Suprapubic skin (tissue), 4 donors: ENCODE data around the gene IGLON5.

ENCODE experiments used
- EP300 ChIP-seq: sonication (generic); formaldehyde crosslinking; IDR thresholded peaks from one replicate; pipeline ENCODE4 v1.6.1; 2017; ENCODE audit warnings: antibody characterized with exemption
- POLR2A ChIP-seq, 2 donors: fragments of 450-650 bp; IDR thresholded peaks; one replicate each; pipeline ENCODE4 v1.6.1; 2017; ENCODE audit warnings: antibody characterized with exemption in 2 of 2, mild to moderate bottlenecking in 2 of 2, moderate library complexity in 2 of 2
- POLR2AphosphoS5 ChIP-seq, 3 donors: sonication (generic); formaldehyde crosslinking; IDR thresholded peaks; one replicate each; pipeline ENCODE4 v1.6.1; 2017; ENCODE audit warnings: antibody characterized with exemption in 3 of 3
- TF ChIP-seq, protein P1 (sequence below), 2 donors: fragments of 200-600 bp in 1 of 2; fragments of 450-650 bp in 1 of 2; sonication (generic) in 1 of 2; IDR thresholded peaks; one replicate each; pipeline ENCODE4 v1.5.1; 2016 to 2019; ENCODE audit warnings: antibody characterized with exemption in 2 of 2, mild to moderate bottlenecking in 1 of 2, moderate library complexity in 1 of 2

DNA sequence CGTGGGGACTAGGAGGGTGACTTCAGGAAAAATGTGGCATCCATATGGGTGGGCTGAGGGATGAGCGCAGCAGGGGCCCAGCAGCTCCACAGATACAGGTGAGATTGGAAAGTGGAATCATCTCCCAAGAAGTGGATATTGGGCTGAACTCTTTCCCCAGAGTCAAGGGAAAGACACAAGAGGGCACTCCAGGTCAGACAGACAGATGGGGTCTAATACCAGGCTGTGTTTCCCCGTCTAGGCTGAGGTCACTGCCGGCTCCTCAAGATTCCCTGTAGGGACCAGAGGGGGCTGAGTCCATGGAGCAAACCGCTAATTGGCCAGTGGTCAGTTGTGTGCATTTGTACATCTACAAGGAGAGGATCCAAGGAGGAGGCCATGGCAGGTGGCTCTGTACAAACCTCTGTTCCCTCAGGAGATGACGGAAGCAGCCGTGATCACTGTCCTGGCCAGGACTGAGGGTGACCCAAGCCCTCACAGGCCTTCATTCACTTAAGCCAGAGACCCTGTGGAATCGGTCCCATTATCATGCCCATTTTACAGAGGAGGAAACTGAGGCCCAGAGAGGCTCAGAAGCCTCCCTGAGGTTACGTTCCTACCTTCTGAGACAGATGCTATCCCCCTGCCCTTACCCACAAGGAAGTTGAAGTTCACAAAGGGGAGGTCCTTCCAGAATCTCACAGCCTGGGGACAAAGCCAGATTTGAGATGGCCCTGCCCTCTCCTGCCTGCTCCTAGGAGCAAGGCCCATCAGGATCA, 14.9 kb upstream of the IGLON5 start:
- TF ChIP-seq POLR2A (IDR thresholded peaks at IDR 0.05) = no peak
- TF ChIP-seq POLR2AphosphoS5 (IDR thresholded peaks at IDR 0.05) = no peak
- TF ChIP-seq, protein P1, sequence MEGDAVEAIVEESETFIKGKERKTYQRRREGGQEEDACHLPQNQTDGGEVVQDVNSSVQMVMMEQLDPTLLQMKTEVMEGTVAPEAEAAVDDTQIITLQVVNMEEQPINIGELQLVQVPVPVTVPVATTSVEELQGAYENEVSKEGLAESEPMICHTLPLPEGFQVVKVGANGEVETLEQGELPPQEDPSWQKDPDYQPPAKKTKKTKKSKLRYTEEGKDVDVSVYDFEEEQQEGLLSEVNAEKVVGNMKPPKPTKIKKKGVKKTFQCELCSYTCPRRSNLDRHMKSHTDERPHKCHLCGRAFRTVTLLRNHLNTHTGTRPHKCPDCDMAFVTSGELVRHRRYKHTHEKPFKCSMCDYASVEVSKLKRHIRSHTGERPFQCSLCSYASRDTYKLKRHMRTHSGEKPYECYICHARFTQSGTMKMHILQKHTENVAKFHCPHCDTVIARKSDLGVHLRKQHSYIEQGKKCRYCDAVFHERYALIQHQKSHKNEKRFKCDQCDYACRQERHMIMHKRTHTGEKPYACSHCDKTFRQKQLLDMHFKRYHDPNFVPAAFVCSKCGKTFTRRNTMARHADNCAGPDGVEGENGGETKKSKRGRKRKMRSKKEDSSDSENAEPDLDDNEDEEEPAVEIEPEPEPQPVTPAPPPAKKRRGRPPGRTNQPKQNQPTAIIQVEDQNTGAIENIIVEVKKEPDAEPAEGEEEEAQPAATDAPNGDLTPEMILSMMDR (IDR thresholded peaks at IDR 0.05) = no peak
- TF ChIP-seq EP300 = no peak
